GM19193 (cell line): ENCODE results near the gene USP46.

Experiments used
- POLR2A ChIP-seq: IDR thresholded peaks from 4 replicates; pipeline ENCODE4 v1.6.1; 2011; ENCODE audit not compliant: insufficient read depth, insufficient read length; ENCODE audit errors: extremely low read depth

Gene USP46

GRCh38 chr4:52573551-52573950 is 85.5 kb downstream of the USP46 start:
- no peak for TF ChIP-seq POLR2A

- no peak for TF ChIP-seq POLR2A
These were observed 86.1 kb downstream of the USP46 start for GRCh38 chr4:52572936-52573485.

- no peak for TF ChIP-seq POLR2A
These were observed 90.8 kb downstream of the USP46 start for GRCh38 chr4:52568351-52568750.

GRCh38 chr4:52566136-52567031 is 92.7 kb downstream of the USP46 start:
- TF ChIP-seq POLR2A = no peak

GRCh38 chr4:52560844-52561280 is 98.2 kb downstream of the USP46 start:
- no peak for TF ChIP-seq POLR2A

GRCh38 chr4:52555356-52555716 is 103.8 kb downstream of the USP46 start:
- TF ChIP-seq POLR2A = no peak

- no peak for TF ChIP-seq POLR2A
These were observed 104.3 kb downstream of the USP46 start for GRCh38 chr4:52554612-52555355.

- no peak for TF ChIP-seq POLR2A
These were observed 106.3 kb downstream of the USP46 start for GRCh38 chr4:52552778-52553177.

GRCh38 chr4:52551487-52551886 is 107.6 kb downstream of the USP46 start:
- TF ChIP-seq POLR2A = no peak

GRCh38 chr4:52550186-52550585 is 108.9 kb downstream of the USP46 start:
- TF ChIP-seq POLR2A = no peak

- TF ChIP-seq POLR2A = no peak
These were observed 110.1 kb downstream of the USP46 start for GRCh38 chr4:52548818-52549570.

- TF ChIP-seq POLR2A = no peak
These were observed 112.7 kb downstream of the USP46 start for GRCh38 chr4:52546449-52546848.

GRCh38 chr4:52545099-52546069 is 113.7 kb downstream of the USP46 start:
- TF ChIP-seq POLR2A = no peak
